Measurements from ENCODE around the gene ITGB5. TPM values are rescaled to one million over a fixed set of nuclear protein-coding genes. Genes with fewer than 3 reads are reported as not detected.

ITGB5 gene
- total RNA-seq, 1 donor from 2014 or later: 81.9 TPM

DNA sequence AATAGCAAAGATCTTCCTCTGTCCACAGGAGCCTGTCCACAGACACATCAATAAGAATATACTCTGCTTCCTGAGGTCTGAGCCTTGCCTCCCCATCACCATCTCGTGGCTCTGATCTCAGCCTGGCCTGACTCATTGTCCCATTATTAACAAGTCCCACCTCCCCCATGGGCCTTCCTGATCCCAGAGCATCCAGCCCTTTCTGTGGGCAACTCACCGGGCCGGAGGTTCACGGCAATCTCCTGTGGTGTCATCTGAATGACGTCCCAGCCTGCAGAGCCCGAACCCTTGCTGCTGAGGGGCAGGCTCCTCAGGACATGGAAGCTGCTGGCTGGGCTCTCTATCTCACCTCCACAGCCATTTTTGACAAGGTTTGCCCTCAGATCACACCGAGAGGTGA, 28.1 kb downstream of the ITGB5 start:
- H3K9me3 Mint-ChIP-seq: no peaks in the 10 kb centered on the region
- H3K36me3 Mint-ChIP-seq (ENCODE audit: low read depth): peaks cover 12% of the 10 kb centered on the region
- H3K4me3 Mint-ChIP-seq: no peak overlapping the region
- no peak overlapping the region for H3K27ac Mint-ChIP-seq (ENCODE audit: unreplicated experiment)
- peaks cover 8% of the 10 kb centered on the region for H3K4me1 Mint-ChIP-seq
- TF ChIP-seq, protein P1, sequence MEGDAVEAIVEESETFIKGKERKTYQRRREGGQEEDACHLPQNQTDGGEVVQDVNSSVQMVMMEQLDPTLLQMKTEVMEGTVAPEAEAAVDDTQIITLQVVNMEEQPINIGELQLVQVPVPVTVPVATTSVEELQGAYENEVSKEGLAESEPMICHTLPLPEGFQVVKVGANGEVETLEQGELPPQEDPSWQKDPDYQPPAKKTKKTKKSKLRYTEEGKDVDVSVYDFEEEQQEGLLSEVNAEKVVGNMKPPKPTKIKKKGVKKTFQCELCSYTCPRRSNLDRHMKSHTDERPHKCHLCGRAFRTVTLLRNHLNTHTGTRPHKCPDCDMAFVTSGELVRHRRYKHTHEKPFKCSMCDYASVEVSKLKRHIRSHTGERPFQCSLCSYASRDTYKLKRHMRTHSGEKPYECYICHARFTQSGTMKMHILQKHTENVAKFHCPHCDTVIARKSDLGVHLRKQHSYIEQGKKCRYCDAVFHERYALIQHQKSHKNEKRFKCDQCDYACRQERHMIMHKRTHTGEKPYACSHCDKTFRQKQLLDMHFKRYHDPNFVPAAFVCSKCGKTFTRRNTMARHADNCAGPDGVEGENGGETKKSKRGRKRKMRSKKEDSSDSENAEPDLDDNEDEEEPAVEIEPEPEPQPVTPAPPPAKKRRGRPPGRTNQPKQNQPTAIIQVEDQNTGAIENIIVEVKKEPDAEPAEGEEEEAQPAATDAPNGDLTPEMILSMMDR (conservative IDR thresholded peaks at IDR 0.05): no peak
- no peak for DNase-seq (ENCODE audit: low read depth, low spot score)
- no peaks in the 10 kb centered on the region for H3K27me3 Mint-ChIP-seq (ENCODE audit: low read depth)

DNA sequence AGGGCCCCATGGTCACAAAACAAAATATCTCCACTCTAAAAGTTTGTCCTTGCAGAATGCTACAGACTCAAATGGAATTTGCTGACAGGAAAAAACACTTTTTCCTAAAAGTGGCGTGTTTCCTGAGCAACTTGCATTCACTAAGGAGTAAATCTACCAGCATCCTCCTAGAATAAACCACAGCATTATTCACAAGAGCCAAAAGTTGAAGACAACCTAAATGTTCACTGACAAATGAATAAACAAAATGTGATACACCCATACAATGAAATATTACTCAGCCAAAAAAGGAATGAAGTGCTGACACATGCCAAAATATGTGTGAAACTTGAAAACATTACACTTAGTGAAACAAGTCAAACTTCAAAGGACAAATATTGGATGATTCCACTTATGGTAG, 28.9 kb downstream of the ITGB5 start:
- H3K27me3 Mint-ChIP-seq (ENCODE audit: low read depth): no peaks in the 10 kb centered on the region
- H3K36me3 Mint-ChIP-seq (ENCODE audit: low read depth): peaks cover 12% of the 10 kb centered on the region
- DNase-seq (ENCODE audit: low read depth, low spot score): no peak

DNA sequence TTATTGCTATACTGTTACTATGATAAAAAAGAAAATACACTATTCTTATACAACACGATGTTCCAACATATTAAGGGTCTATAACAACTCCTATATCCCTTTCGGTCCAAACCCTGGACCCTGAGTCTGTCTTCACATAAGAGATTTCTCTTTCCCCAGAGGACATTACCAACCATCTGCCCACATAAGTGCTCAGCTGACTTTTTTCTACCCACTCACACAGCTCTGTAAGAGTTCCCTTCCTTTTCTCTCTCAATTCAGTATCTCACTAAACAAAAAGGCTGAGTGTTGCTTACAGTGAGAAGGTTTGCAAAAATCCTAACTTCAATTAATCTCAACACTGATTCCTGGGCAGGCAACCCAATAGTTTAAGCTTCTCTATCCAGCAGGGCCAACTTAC, 30.5 kb downstream of the ITGB5 start:
- TF ChIP-seq, protein P1 (conservative IDR thresholded peaks at IDR 0.05): no peak
- H3K4me3 Mint-ChIP-seq: no peak overlapping the region
- no peak overlapping the region for H3K27ac Mint-ChIP-seq (ENCODE audit: unreplicated experiment)
- no peak for DNase-seq (ENCODE audit: low read depth, low spot score)
- peaks cover 12% of the 10 kb centered on the region for H3K36me3 Mint-ChIP-seq (ENCODE audit: low read depth)
- peaks cover 16% of the 10 kb centered on the region for H3K4me1 Mint-ChIP-seq
- no peaks in the 10 kb centered on the region for H3K27me3 Mint-ChIP-seq (ENCODE audit: low read depth)
- no peaks in the 10 kb centered on the region for H3K9me3 Mint-ChIP-seq

More for the DNA sequence above, 28.9 kb downstream of the ITGB5 start:
- TF ChIP-seq, protein P1 (conservative IDR thresholded peaks at IDR 0.05): no peak
- Mint-ChIP-seq H3K9me3 (no peaks in the 10 kb centered on the region), H3K4me1 (peaks cover 8% of the 10 kb centered on the region), H3K27ac (ENCODE audit: unreplicated experiment) (no peak overlapping the region), H3K4me3 (no peak overlapping the region)

DNA sequence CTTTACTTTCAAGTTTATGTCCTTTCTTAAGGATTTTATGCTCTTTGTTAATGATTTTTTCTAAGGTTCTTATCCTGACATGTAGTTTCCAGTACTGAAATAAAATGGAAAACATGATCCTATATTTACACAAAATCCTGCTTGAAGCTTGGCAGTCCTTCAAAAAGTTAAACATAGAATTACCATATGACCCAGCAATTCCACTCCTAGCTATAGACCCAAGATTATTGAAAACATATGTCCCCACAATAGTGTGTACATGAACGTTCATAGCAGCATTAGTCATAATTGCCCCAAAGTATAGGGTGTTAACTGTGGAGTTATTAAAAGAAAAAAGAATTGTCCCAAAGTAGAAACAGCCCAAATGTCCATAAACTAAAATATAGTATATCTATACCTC, 33.2 kb downstream of the ITGB5 start:
- H3K27ac Mint-ChIP-seq (ENCODE audit: unreplicated experiment): no peak overlapping the region
- no peak overlapping the region for H3K4me3 Mint-ChIP-seq
- TF ChIP-seq, protein P1 (conservative IDR thresholded peaks at IDR 0.05): no peak
- H3K4me1 Mint-ChIP-seq: peaks cover 27% of the 10 kb centered on the region
- no peaks in the 10 kb centered on the region for H3K9me3 Mint-ChIP-seq
- no peak for DNase-seq (ENCODE audit: low read depth, low spot score)
- peaks cover 7% of the 10 kb centered on the region for H3K36me3 Mint-ChIP-seq (ENCODE audit: low read depth)
- no peaks in the 10 kb centered on the region for H3K27me3 Mint-ChIP-seq (ENCODE audit: low read depth)

DNA sequence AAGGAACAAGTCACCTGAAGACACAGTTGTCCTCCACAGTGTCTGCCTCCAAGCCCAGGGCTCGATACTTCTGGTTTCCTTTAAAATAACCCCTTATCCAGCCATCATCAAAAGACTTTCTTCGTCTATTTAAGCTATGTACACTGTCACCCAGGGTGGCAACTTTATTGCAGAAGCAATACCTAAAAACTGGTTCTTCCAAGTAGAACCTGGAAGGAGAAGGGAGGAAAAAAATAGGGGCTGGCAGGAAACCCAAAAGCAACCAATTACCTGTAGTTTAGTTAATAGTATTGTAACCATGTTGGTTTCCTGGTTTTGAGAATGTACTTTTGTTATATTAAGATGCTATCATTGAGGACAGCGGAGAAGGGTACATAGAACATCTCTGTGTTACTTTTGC, 33.7 kb downstream of the ITGB5 start:
- Mint-ChIP-seq H3K9me3 (no peaks in the 10 kb centered on the region), H3K36me3 (ENCODE audit: low read depth) (peaks cover 4% of the 10 kb centered on the region), H3K4me1 (peaks cover 28% of the 10 kb centered on the region), H3K27ac (ENCODE audit: unreplicated experiment) (no peak overlapping the region), H3K4me3 (no peak overlapping the region), H3K27me3 (ENCODE audit: low read depth) (no peaks in the 10 kb centered on the region)
- TF ChIP-seq, protein P1 (conservative IDR thresholded peaks at IDR 0.05): no peak
- no peak for DNase-seq (ENCODE audit: low read depth, low spot score)

DNA sequence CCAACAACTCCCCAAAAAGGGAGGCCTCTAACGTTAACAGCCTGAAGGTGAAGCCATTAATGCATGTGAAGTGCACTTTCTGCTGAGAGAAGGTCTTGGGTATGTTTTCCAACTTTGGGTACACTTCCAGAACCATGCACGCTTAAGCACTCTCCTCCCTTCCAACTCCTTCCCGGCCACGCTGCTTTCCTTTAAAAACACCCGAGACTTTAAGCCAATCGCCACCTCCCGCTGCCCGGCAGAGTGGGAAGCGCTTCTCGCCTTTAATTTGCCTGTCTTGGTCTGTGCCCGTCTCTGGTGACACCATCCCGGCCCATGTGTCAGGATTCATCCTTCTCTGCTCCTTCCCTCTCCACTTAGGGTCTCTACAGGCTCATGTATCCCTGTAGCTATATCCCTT, 35.3 kb downstream of the ITGB5 start:
- H3K4me3 Mint-ChIP-seq: no peak overlapping the region
- H3K9me3 Mint-ChIP-seq: no peaks in the 10 kb centered on the region
- H3K36me3 Mint-ChIP-seq (ENCODE audit: low read depth): peaks cover 10% of the 10 kb centered on the region
- H3K4me1 Mint-ChIP-seq: peaks cover 28% of the 10 kb centered on the region
- H3K27ac Mint-ChIP-seq (ENCODE audit: unreplicated experiment): peak overlapping the region; percentile 38
- no peaks in the 10 kb centered on the region for H3K27me3 Mint-ChIP-seq (ENCODE audit: low read depth)
- TF ChIP-seq, protein P1 (conservative IDR thresholded peaks at IDR 0.05): no peak
- DNase-seq (ENCODE audit: low read depth, low spot score): no peak

Measured in neural crest cell (in vitro differentiated cells).